Smooth muscle cell (in vitro differentiated cells): ENCODE results near the gene ARHGAP28. TPM values are rescaled to one million over a fixed set of nuclear protein-coding genes. Genes with fewer than 3 reads are reported as not detected.

Source experiments
- DNase-seq: peaks from one replicate; lab custom pipeline; 2025; ENCODE audit not compliant: unreplicated experiment; lab: John Stamatoyannopoulos, UW
- H2AFZ ChIP-seq: fragments of 200-600 bp; sonication (generic); 2 replicates; pipeline ENCODE4 v1.6.0; 2016; ENCODE audit warnings: antibody characterized with exemption, low read depth, mild to moderate bottlenecking
- H3F3A ChIP-seq: fragments of 200-600 bp; sonication (generic); 2 replicates; pipeline ENCODE4 v1.6.0; 2017; ENCODE audit warnings: antibody characterized with exemption, low read depth
- H3K27ac ChIP-seq: fragments of 200-600 bp; sonication (generic); 2 replicates; pipeline ENCODE4 v1.5.1; 2016; ENCODE audit warnings: low read depth, mild to moderate bottlenecking
- H3K27me3 ChIP-seq: fragments of 200-600 bp; sonication (generic); 2 replicates; pipeline ENCODE4 v1.6.1; 2016; ENCODE audit warnings: low read depth, mild to moderate bottlenecking
- H3K36me3 ChIP-seq: fragments of 200-600 bp; sonication (generic); 2 replicates; pipeline ENCODE4 v1.5.1; 2016; ENCODE audit warnings: low read depth
- H3K4me1 ChIP-seq: fragments of 200-600 bp; sonication (generic); 2 replicates; pipeline ENCODE4 v1.5.1; 2016; ENCODE audit warnings: low read depth
- H3K4me2 ChIP-seq: fragments of 200-600 bp; sonication (generic); 2 replicates; pipeline ENCODE4 v1.6.0; 2016; ENCODE audit warnings: mild to moderate bottlenecking
- H3K4me3 ChIP-seq: fragments of 200-600 bp; sonication (generic); 2 replicates; pipeline ENCODE4 v1.5.1; 2016; ENCODE audit warnings: mild to moderate bottlenecking
- H3K79me2 ChIP-seq: fragments of 200-600 bp; sonication (generic); 2 replicates; pipeline ENCODE4 v1.6.0; 2016; ENCODE audit warnings: low read depth, mild to moderate bottlenecking
- H3K9ac ChIP-seq: fragments of 200-600 bp; sonication (generic); 2 replicates; pipeline ENCODE4 v1.6.0; 2016; ENCODE audit warnings: low read depth
- H3K9me3 ChIP-seq: fragments of 200-600 bp; sonication (generic); replicated peaks from 2 replicates; pipeline ENCODE4 v1.5.1; 2016; ENCODE audit warnings: low read depth
- H4K20me1 ChIP-seq: fragments of 200-600 bp; sonication (generic); 2 replicates; pipeline ENCODE4 v1.6.0; 2016; ENCODE audit warnings: low read depth
- WGBS: methylation state at CpG from one replicate; pipeline ENCODE4 v1.1.7; 2016; ENCODE audit warnings: low lambda C conversion rate; 5-methylcytosine and 5-hydroxymethylcytosine counted together
- polyA plus RNA-seq: library from polyadenylated mRNA; unstranded; fragments of >200 nt; fragmentation: Nextera tagmentation; extraction: Ambion mirVana; gene quantifications from 2 replicates; pipeline ENCODE4 v1.2.1, GENCODE V29; 2016
- total RNA-seq: library from RNA; depleted of rRNA; stranded (reverse); fragments of >200 nt; gene quantifications from 2 replicates; pipeline ENCODE4 v1.2.3, GENCODE V29; 2014
- TF ChIP-seq, protein P1 (sequence below): fragments of 200-600 bp; sonication (generic); IDR thresholded peaks from 2 replicates; pipeline ENCODE4 v1.5.1; 2017; ENCODE audit warnings: borderline replicate concordance, mild to moderate bottlenecking, antibody characterized with exemption; ENCODE audit not compliant: insufficient read depth, poor library complexity, severe bottlenecking

The ARHGAP28 gene
- total and polyA plus RNA-seq, 2 experiments from 2014 or later, result 16.2 to 27.7 TPM

DNA sequence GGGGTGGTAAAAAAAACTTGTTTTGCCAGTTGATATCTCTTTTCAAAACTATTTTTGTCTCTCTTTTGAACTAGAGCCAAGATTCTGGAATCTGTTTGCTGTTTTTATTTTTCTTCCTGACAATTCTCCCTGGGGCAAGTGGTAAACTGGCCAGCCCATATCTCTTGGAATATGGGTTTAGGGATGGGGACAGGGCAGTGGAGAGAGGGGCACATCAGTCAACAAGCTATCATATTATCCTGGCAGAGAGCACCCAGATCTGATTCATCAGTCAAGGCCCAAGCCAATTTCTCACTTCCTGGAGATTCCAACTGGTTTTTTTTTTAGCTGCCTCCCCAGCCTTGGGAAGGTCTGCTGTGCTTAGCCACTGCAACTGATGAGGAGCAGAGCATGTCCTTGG lies 52.3 kb downstream of the ARHGAP28 start:
- H3K4me1 ChIP-seq, result peaks cover 39% of the 10 kb centered on the region
- H3K9me3 ChIP-seq, result no peaks in the 10 kb centered on the region
- no peak overlapping the region for H3K4me3 ChIP-seq
- H3F3A ChIP-seq, result peaks cover 24% of the 10 kb centered on the region
- H3K4me2 ChIP-seq, result peak overlapping the region; percentile 26
- peak overlapping the region; percentile 60 for H3K27ac ChIP-seq
- DNase-seq, result no peak
- no peak overlapping the region for H3K9ac ChIP-seq
- no peaks in the 10 kb centered on the region for H4K20me1 ChIP-seq
- no peaks in the 10 kb centered on the region for H3K27me3 ChIP-seq
- TF ChIP-seq, protein P1, sequence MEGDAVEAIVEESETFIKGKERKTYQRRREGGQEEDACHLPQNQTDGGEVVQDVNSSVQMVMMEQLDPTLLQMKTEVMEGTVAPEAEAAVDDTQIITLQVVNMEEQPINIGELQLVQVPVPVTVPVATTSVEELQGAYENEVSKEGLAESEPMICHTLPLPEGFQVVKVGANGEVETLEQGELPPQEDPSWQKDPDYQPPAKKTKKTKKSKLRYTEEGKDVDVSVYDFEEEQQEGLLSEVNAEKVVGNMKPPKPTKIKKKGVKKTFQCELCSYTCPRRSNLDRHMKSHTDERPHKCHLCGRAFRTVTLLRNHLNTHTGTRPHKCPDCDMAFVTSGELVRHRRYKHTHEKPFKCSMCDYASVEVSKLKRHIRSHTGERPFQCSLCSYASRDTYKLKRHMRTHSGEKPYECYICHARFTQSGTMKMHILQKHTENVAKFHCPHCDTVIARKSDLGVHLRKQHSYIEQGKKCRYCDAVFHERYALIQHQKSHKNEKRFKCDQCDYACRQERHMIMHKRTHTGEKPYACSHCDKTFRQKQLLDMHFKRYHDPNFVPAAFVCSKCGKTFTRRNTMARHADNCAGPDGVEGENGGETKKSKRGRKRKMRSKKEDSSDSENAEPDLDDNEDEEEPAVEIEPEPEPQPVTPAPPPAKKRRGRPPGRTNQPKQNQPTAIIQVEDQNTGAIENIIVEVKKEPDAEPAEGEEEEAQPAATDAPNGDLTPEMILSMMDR, result no peak
- H3K79me2 ChIP-seq, result peaks cover 17% of the 10 kb centered on the region
- peak overlapping the region; percentile 18 for H2AFZ ChIP-seq
- H3K36me3 ChIP-seq, result no peaks in the 10 kb centered on the region

GRCh38 chr18:6782861-6783260 lies 53.3 kb downstream of the ARHGAP28 start:
- Histone ChIP-seq H3F3A (peaks cover 24% of the 10 kb centered on the region), H3K79me2 (peaks cover 13% of the 10 kb centered on the region), H3K4me3 (no peak overlapping the region), H3K27me3 (no peaks in the 10 kb centered on the region), H4K20me1 (no peaks in the 10 kb centered on the region), H3K4me2 (no peak overlapping the region), H2AFZ (no peak overlapping the region), H3K27ac (no peak overlapping the region), H3K36me3 (no peaks in the 10 kb centered on the region), H3K9me3 (no peaks in the 10 kb centered on the region), H3K4me1 (peaks cover 39% of the 10 kb centered on the region), H3K9ac (no peak overlapping the region)
- TF ChIP-seq, protein P1, result no peak
- no peak for DNase-seq
- 91% methylated on average over 1 of the region's 1 CpG for WGBS

- peak overlapping the region; percentile 62 for H3K4me2 ChIP-seq
- H3K27ac ChIP-seq, result peak overlapping the region; percentile 46
- 33% methylated on average over 6 of the region's 6 CpGs for WGBS
- no peaks in the 10 kb centered on the region for H3K36me3 ChIP-seq
- TF ChIP-seq, protein P1, result no peak
- H3K79me2 ChIP-seq, result peaks cover 12% of the 10 kb centered on the region
- H3K27me3 ChIP-seq, result no peaks in the 10 kb centered on the region
- peaks cover 24% of the 10 kb centered on the region for H3F3A ChIP-seq
- no peak overlapping the region for H3K4me3 ChIP-seq
- no peaks in the 10 kb centered on the region for H3K9me3 ChIP-seq
- H4K20me1 ChIP-seq, result no peaks in the 10 kb centered on the region
- H2AFZ ChIP-seq, result peak overlapping the region; percentile 44
- peaks cover 35% of the 10 kb centered on the region for H3K4me1 ChIP-seq
- H3K9ac ChIP-seq, result no peak overlapping the region
- no peak for DNase-seq
Measured at GRCh38 chr18:6784046-6784445, 54.5 kb downstream of the ARHGAP28 start.

- H3K4me2 ChIP-seq, result peak overlapping the region; percentile 62
- TF ChIP-seq, protein P1, result no peak
- H4K20me1 ChIP-seq, result no peaks in the 10 kb centered on the region
- H3K4me3 ChIP-seq, result no peak overlapping the region
- H3K36me3 ChIP-seq, result no peaks in the 10 kb centered on the region
- H3F3A ChIP-seq, result peaks cover 24% of the 10 kb centered on the region
- no peaks in the 10 kb centered on the region for H3K9me3 ChIP-seq
- H3K79me2 ChIP-seq, result peaks cover 16% of the 10 kb centered on the region
- peaks cover 34% of the 10 kb centered on the region for H3K4me1 ChIP-seq
- DNase-seq, result no peak
- WGBS, result 27% methylated on average over 2 of the region's 2 CpGs
- H3K27ac ChIP-seq, result peak overlapping the region; percentile 46
- no peaks in the 10 kb centered on the region for H3K27me3 ChIP-seq
- no peak overlapping the region for H2AFZ ChIP-seq
- H3K9ac ChIP-seq, result no peak overlapping the region
Measured at GRCh38 chr18:6785001-6785400, 55.5 kb downstream of the ARHGAP28 start.
